RPMI8226 (cell line): Measurements from ENCODE around the gene MRAP2.

Experiments used
- DNase-seq: peaks from one replicate; pipeline ENCODE4 v3.0.0-alpha.2; 2015

Gene MRAP2

GRCh38 chr6:84137051-84137375 lies 103.4 kb downstream of the MRAP2 start:
- DNase-seq = no peak

DNA sequence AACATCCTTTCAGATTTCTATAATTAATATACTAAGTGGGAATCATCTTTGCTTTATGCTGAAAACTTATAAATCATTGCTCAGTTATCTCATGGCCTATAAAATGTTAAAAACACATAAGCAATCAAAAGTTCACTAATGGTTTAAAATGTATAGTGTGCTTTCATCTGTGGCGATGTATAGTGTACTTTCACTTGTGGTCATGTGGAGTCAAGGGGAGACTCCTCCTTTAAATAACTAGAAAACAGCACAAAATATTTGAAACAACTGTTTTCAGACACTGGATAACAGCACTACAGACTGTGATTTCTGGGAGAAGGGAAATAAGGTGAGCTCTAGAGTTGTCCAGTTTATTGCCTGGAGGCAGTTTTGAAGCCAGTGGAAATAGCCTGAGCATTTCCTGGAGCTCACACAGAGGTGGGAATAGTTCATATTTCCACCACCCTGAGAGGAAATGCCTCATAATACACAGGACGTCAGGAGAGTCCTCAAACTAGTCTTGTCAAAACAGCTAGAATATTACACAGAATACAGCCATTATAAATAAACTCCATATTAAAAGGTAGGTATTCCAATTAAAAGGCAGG lies 104.5 kb downstream of the MRAP2 start:
- DNase-seq = no peak

GRCh38 chr6:84139311-84139710 lies 105.7 kb downstream of the MRAP2 start:
- DNase-seq = no peak
